GM21619 (cell line): Measurements from ENCODE around the gene DLGAP5.

Experiments used
- ATAC-seq: cut with Tn5 transposase; IDR thresholded peaks from one replicate; pipeline ENCODE4 v1.9.1; 2021; ENCODE audit not compliant: unreplicated experiment

Gene DLGAP5

GRCh38 chr14:55116246-55117030, 74.9 kb downstream of the DLGAP5 start:
- no peak for ATAC-seq

GRCh38 chr14:55115861-55116245, 75.5 kb downstream of the DLGAP5 start:
- ATAC-seq, result no peak

- ATAC-seq, result no peak
These were observed 75.9 kb downstream of the DLGAP5 start for GRCh38 chr14:55115460-55115859.

- no peak for ATAC-seq
These were observed 76.7 kb downstream of the DLGAP5 start for GRCh38 chr14:55114720-55115119.

- ATAC-seq, result no peak
These were observed 80.2 kb downstream of the DLGAP5 start for GRCh38 chr14:55111122-55111708.

GRCh38 chr14:55109836-55110235, 81.5 kb downstream of the DLGAP5 start:
- no peak for ATAC-seq

GRCh38 chr14:55107766-55108554, 83.4 kb downstream of the DLGAP5 start:
- ATAC-seq, result peak; percentile 63

GRCh38 chr14:55105991-55106390, 85.4 kb downstream of the DLGAP5 start:
- ATAC-seq, result no peak

GRCh38 chr14:55103971-55104954, 87.1 kb downstream of the DLGAP5 start:
- no peak for ATAC-seq

- ATAC-seq, result peak; percentile 36
These were observed 88.3 kb downstream of the DLGAP5 start for GRCh38 chr14:55103005-55103640.

GRCh38 chr14:55102141-55102621, 89.2 kb downstream of the DLGAP5 start:
- ATAC-seq, result peak; percentile 70

- no peak for ATAC-seq
These were observed 89.7 kb downstream of the DLGAP5 start for GRCh38 chr14:55101698-55102097.

GRCh38 chr14:55099756-55100155, 91.6 kb downstream of the DLGAP5 start:
- ATAC-seq, result no peak

GRCh38 chr14:55098561-55098898, 92.9 kb downstream of the DLGAP5 start:
- no peak for ATAC-seq
